ENCODE data around the gene ATOH8. TPM values are rescaled to one million over a fixed set of nuclear protein-coding genes. Genes with fewer than 3 reads are reported as not detected.
A peak's percentile ranks its signal among the peaks of the same experiment; 100 is the strongest.

Gene ATOH8
- total and polyA plus RNA-seq, 12 donors = 8.7 to 45.9 (median 17.8) TPM

DNA sequence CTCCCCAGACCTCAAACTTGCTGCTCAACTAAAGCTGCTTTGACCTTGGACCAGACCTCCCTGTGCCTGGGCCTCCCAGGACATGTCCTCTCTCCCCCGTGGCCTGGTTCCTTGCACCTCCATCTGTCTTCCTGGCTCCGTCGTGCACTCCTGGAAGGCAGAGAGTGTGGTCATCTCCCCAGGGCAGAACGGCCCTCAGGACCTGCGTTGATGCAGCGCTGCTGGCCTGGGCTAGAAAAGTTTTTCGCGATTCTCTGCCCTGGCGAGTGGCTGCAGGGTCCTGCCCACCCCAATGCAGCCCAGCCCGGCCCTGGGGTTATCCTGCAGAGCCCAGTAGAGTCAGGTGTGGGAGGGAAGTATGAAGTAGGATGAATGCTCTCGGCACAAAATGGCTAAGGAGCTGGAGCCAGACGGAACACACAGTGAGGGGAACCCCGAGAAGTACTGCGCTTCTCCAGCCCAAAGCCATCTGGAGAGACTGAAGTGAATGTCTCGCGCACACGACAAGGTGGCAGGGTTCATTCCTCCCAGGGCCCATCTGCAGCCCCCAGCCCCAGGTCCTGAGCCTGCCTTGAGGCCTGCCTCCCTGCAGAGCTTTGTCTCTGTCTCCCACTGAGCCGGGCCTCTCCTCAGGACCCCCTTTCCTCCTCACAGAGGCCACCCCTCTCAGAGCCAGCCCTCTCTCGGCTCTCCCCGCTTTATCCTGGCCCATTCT, 41.7 kb downstream of the ATOH8 start:
- TF ChIP-seq, protein P1, sequence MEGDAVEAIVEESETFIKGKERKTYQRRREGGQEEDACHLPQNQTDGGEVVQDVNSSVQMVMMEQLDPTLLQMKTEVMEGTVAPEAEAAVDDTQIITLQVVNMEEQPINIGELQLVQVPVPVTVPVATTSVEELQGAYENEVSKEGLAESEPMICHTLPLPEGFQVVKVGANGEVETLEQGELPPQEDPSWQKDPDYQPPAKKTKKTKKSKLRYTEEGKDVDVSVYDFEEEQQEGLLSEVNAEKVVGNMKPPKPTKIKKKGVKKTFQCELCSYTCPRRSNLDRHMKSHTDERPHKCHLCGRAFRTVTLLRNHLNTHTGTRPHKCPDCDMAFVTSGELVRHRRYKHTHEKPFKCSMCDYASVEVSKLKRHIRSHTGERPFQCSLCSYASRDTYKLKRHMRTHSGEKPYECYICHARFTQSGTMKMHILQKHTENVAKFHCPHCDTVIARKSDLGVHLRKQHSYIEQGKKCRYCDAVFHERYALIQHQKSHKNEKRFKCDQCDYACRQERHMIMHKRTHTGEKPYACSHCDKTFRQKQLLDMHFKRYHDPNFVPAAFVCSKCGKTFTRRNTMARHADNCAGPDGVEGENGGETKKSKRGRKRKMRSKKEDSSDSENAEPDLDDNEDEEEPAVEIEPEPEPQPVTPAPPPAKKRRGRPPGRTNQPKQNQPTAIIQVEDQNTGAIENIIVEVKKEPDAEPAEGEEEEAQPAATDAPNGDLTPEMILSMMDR (IDR thresholded peaks at IDR 0.05) = no peak
- peaks cover 37 to 90% (median 67%) of the 10 kb centered on the region in 9 donors for H3K4me1 ChIP-seq
- peak overlapping the region in 9 of 10 donors; percentile 23 to 79 (median 64) for H3K27ac ChIP-seq
- H3K36me3 ChIP-seq = peaks cover 0 to 6% (median 0%) of the 10 kb centered on the region in 9 donors
- DNase-seq (no peak), ATAC-seq (no peak)
- whole genome bisulfite sequencing, 2 donors = 66 to 78% methylated on average over 20 of the region's 20 CpGs
- H3K9me3 ChIP-seq = peaks cover 0 to under 1% (median 0%) of the 10 kb centered on the region in 11 donors
- H3K4me3 ChIP-seq = peak overlapping the region in 1 of 10 donors; percentile 7
- H3K27me3 ChIP-seq = no peaks in the 10 kb centered on the region
- intact Hi-C loops (cut with DNase I) = loop anchor here in 7 of 10 donors (2.0 to 5.0 kb wide), 5 partner anchors 19 to 63 kb away; partner anchors contain the start of gene ATOH8 (in 5 of the 7)

DNA sequence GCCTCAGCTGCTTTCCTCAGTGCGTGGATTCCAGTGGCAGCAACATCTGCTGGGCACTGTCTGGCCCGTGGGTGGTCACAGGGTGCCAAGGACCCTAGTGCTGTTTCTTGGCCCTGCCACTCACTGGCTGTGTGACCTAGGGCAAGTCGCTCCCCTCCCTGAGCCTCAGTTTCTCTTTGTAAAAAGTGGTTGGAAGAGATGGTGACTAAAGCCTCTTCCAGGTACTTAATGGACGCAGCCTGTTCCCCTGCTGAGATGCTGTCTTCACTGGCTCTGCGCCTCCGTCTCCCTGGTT, 42.2 kb downstream of the ATOH8 start:
- TF ChIP-seq, protein P1 (IDR thresholded peaks at IDR 0.05) = no peak
- H3K9me3 ChIP-seq = peaks cover 0 to 6% (median 2%) of the 10 kb centered on the region in 11 donors
- no peak for ATAC-seq
- intact Hi-C loops (cut with DNase I) = loop anchor here in 7 of 10 donors (2.0 to 5.0 kb wide), 4 partner anchors 23 to 64 kb away; partner anchors contain the start of gene ATOH8 (in 5 of the 7)
- no peaks in the 10 kb centered on the region for H3K27me3 ChIP-seq
- WGBS, 2 donors = 65 to 67% methylated on average over 6 of the region's 6 CpGs
- peak overlapping the region; percentile 23 to 79 (median 64) for H3K27ac ChIP-seq
- H3K4me1 ChIP-seq = peaks cover 37 to 85% (median 67%) of the 10 kb centered on the region in 9 donors
- peaks cover 0 to under 1% (median 0%) of the 10 kb centered on the region in 9 donors for H3K36me3 ChIP-seq
- H3K4me3 ChIP-seq = peak overlapping the region in 2 of 10 donors; percentile 7 to 9
- no peak for DNase-seq

DNA sequence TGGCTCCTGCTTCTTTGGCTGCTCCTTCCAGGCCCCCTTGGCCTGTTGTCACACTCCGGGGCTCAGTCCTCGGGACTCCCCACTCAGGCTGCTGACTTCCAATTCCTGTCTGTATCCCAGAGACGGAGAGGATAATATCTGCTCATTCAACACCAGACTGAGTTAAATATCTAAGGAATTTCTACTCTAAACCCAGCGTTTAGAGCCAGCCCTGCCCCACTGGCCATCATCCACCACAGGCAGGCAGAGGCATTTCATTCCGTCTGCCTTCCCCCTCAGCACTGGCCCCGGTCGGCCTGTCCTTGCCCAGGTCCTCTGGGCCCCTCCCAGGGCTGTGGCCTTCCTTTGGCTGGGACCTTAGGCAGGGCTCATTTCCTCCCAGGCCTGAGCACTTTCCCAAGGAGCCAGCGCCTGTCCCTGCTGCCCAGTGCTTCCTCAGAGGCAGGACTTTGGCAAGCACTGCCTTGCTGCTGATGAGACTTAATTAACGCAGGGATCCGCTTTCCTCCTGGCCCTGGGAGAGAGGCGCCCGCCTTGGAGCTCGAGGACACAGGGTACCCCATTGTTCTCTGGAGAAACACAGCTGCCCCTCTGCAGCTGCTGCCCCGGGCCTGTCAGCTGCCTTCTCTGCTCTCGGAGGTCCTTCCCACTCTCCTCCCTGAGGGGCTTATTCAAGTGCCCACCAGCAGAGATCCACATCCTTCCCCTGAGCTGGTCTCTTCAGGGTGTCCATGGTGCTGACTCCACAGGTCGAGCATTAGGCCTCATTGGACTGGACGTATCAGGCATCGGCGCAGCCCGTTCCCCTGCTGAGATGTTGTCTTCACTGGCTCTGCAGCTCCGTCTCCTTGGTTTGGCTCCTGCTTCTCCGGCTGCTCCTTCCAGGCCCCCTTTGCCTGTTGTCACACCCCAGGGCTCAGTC, 42.8 kb downstream of the ATOH8 start:
- H3K9me3 ChIP-seq = peaks cover 0 to 12% (median 4%) of the 10 kb centered on the region in 11 donors
- DNase-seq = peak in 1 of 2 donors; percentile 63
- peaks cover 37 to 80% (median 63%) of the 10 kb centered on the region in 9 donors for H3K4me1 ChIP-seq
- peak overlapping the region in 2 of 10 donors; percentile 7 to 9 for H3K4me3 ChIP-seq
- intact Hi-C loops (cut with DNase I) = loop anchor here in 7 of 10 donors (1.0 to 5.0 kb wide), 5 partner anchors 24 to 64 kb away; partner anchors contain the start of gene ATOH8 (in 5 of the 7)
- no peaks in the 10 kb centered on the region for H3K36me3 ChIP-seq
- TF ChIP-seq, protein P1 (IDR thresholded peaks at IDR 0.05) = no peak
- 47 to 63% methylated on average over 22 of the region's 22 CpGs for WGBS, 2 donors
- peak; percentile 41 to 80 (median 72) for ATAC-seq
- H3K27me3 ChIP-seq = no peaks in the 10 kb centered on the region
- peak overlapping the region; percentile 23 to 79 (median 64) for H3K27ac ChIP-seq

DNA sequence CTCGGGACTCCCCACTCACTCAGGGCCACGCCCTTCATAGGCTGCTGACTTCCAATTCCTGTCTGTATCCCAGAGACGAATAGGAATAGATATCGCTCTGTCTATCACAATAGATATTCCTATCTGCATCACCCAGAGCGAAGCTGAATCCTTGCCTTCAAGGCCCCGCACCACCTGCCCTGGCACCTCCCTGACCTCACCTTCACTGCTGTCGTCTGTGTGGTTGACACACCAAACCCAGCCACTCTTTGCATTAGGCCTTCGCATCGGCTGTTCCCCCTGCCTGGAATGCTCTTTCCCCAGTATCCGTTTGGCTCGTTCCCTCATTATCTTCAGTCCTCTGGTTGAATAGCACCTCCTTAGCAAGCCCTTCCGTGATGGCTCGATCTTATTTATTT, 43.5 kb downstream of the ATOH8 start:
- ATAC-seq (peak in 1 of 8 donors; percentile 3), DNase-seq (no peak)
- H3K36me3 ChIP-seq = no peaks in the 10 kb centered on the region
- no peak overlapping the region for H3K4me3 ChIP-seq
- no peaks in the 10 kb centered on the region for H3K27me3 ChIP-seq
- H3K27ac ChIP-seq = peak overlapping the region in 8 of 10 donors; percentile 23 to 79 (median 70)
- H3K9me3 ChIP-seq = peaks cover 0 to 15% (median 4%) of the 10 kb centered on the region in 11 donors
- 88 to 90% methylated on average over 13 of the region's 13 CpGs for WGBS, 2 donors
- TF ChIP-seq, protein P1 (IDR thresholded peaks at IDR 0.05) = no peak
- H3K4me1 ChIP-seq = peaks cover 36 to 74% (median 57%) of the 10 kb centered on the region in 9 donors
- intact Hi-C loops (cut with DNase I) = loop anchor here in 7 of 10 donors (1.0 to 5.0 kb wide), 5 partner anchors 24 to 65 kb away; partner anchors contain the start of gene ATOH8 (in 5 of the 7)
